Lung (tissue), 12 donors: ENCODE data around the gene SNRPD1. TPM values are rescaled to one million over a fixed set of nuclear protein-coding genes. Genes with fewer than 3 reads are reported as not detected.
"Not testable (repeated sequence)": the region's sequence is repeated elsewhere in the genome, so short reads cannot be mapped to it uniquely, and the experiment has no call there.

ENCODE experiments used
- ATAC-seq: fragments of 200-7000 bp; cut with Tn5 transposase; one replicate; pipeline ENCODE4 v1.9.1; 2020; ENCODE audit warnings: moderate number of reproducible peaks; ENCODE audit not compliant: insufficient read depth, low FRiP score
- DNase-seq, 3 donors: peaks; one replicate each; pipeline ENCODE4 v3.0.0-alpha.2; 2013 to 2017
- H3K27ac ChIP-seq, 2 donors: one replicate each; pipeline ENCODE4 v1.5.1; 2013; ENCODE audit warnings: mild to moderate bottlenecking in 2 of 2, moderate library complexity in 2 of 2, control low read depth in 1 of 2, inconsistent platforms in 1 of 2, low read depth in 1 of 2, low read length in 1 of 2
- H3K27me3 ChIP-seq, 3 donors: one replicate each; pipeline ENCODE4 v1.5.1; 2013; ENCODE audit warnings: low read length in 2 of 3; ENCODE audit not compliant: control insufficient read depth in 3 of 3, insufficient read depth in 3 of 3
- H3K36me3 ChIP-seq, 4 donors: one replicate each; pipeline ENCODE4 v1.5.1; 2013; ENCODE audit warnings: low read length in 4 of 4, mild to moderate bottlenecking in 1 of 4, moderate library complexity in 1 of 4; ENCODE audit not compliant: control insufficient read depth in 4 of 4, insufficient read depth in 4 of 4
- H3K4me1 ChIP-seq, 5 donors: one replicate each; pipeline ENCODE4 v1.5.1; 2013; ENCODE audit warnings: low read length in 5 of 5, mild to moderate bottlenecking in 2 of 5, moderate library complexity in 1 of 5; ENCODE audit not compliant: control insufficient read depth in 5 of 5, insufficient read depth in 5 of 5
- H3K4me3 ChIP-seq: one replicate; pipeline ENCODE4 v1.5.1; 2013; ENCODE audit warnings: mild to moderate bottlenecking, control low read depth, moderate library complexity
- H3K9ac ChIP-seq, 2 donors: one replicate each; pipeline ENCODE4 v1.5.1; 2013; ENCODE audit warnings: low read length in 2 of 2, control low read depth in 1 of 2; ENCODE audit not compliant: insufficient read depth in 1 of 2
- H3K9me3 ChIP-seq, 4 donors: one replicate each; pipeline ENCODE4 v1.5.1; 2013; ENCODE audit warnings: low read length in 3 of 4, mild to moderate bottlenecking in 1 of 4, moderate library complexity in 1 of 4; ENCODE audit not compliant: control insufficient read depth in 4 of 4, insufficient read depth in 3 of 4
- CTCF ChIP-seq: IDR thresholded peaks from 2 replicates; pipeline ENCODE4 v1.5.1; 2012; ENCODE audit warnings: mild to moderate bottlenecking; ENCODE audit errors: control extremely low read depth, extremely low read depth
- WGBS, 2 donors: extraction: QIAGEN DNeasy Blood & Tissue Kit; methylation state at CpG; one replicate each; pipeline ENCODE4 v1.1.7; 2013; 5-methylcytosine and 5-hydroxymethylcytosine counted together
- polyA plus RNA-seq, 2 donors: library from polyadenylated mRNA; stranded (reverse); fragments of 200-250 nt; gene quantifications; one replicate each; pipeline ENCODE4 v1.2.1, GENCODE V29; 2013
- total RNA-seq, 2 donors: library from RNA; depleted of rRNA in 1 of 2; stranded (reverse); fragments of >200 nt in 1 of 2; gene quantifications; one replicate each; pipeline ENCODE4 v1.2.1, GENCODE V29; 2014 to 2021
- donor health status: control.
- donor health status: control.
- donor health status: Bipolar disorder and iron deficiency.
- donor health status: healthy.
- donor health status: DM: yes; HTN: yes; CAD: no.

SNRPD1 gene
- total and polyA plus RNA-seq, 4 donors, result 13.7 to 37.0 (median 21.7) TPM

- Histone ChIP-seq H3K9ac (no peak overlapping the region), H3K27me3 (no peaks in the 10 kb centered on the region), H3K36me3 (peaks cover 0 to 4% (median 3%) of the 10 kb centered on the region in 4 donors), H3K9me3 (no peaks in the 10 kb centered on the region), H3K27ac (no peak overlapping the region), H3K4me3 (no peak overlapping the region), H3K4me1 (no peaks in the 10 kb centered on the region)
- ATAC-seq (no peak), DNase-seq (no peak)
- TF ChIP-seq CTCF, result no peak
- 95 to 97% methylated on average over 13 of the region's 13 CpGs for WGBS, 2 donors
Observed at GRCh38 chr18:21636769-21637168, 24.7 kb downstream of the SNRPD1 start.

- WGBS, 2 donors, result 93 to 98% methylated on average over 3 of the region's 3 CpGs
- no peak overlapping the region for H3K27ac ChIP-seq
- H3K4me1 ChIP-seq, result no peaks in the 10 kb centered on the region
- ATAC-seq (no peak), DNase-seq (no peak)
- no peak for TF ChIP-seq CTCF
- no peaks in the 10 kb centered on the region for H3K9me3 ChIP-seq
- H3K36me3 ChIP-seq, result peaks cover 0 to 4% (median 0%) of the 10 kb centered on the region in 4 donors
- H3K9ac ChIP-seq, result no peak overlapping the region
- no peaks in the 10 kb centered on the region for H3K27me3 ChIP-seq
- H3K4me3 ChIP-seq, result no peak overlapping the region
Observed at GRCh38 chr18:21638822-21639221, 26.7 kb downstream of the SNRPD1 start.

GRCh38 chr18:21640375-21640774 is 28.3 kb downstream of the SNRPD1 start:
- not testable (repeated sequence) for H3K36me3 ChIP-seq, H3K27ac ChIP-seq, H3K9ac ChIP-seq, H3K4me1 ChIP-seq, H3K9me3 ChIP-seq, H3K4me3 ChIP-seq, H3K27me3 ChIP-seq, ATAC-seq, DNase-seq
- WGBS, 2 donors, result 97 to 99% methylated on average over 5 of the region's 5 CpGs

- no peak for TF ChIP-seq CTCF
- peaks cover 0 to 4% (median 2%) of the 10 kb centered on the region in 4 donors for H3K36me3 ChIP-seq
- H3K4me3 ChIP-seq, result no peak overlapping the region
- H3K27ac ChIP-seq, result no peak overlapping the region
- DNase-seq (no peak), ATAC-seq (no peak)
- no peaks in the 10 kb centered on the region for H3K27me3 ChIP-seq
- H3K9me3 ChIP-seq, result no peaks in the 10 kb centered on the region
- no peaks in the 10 kb centered on the region for H3K4me1 ChIP-seq
- H3K9ac ChIP-seq, result no peak overlapping the region
- WGBS, 2 donors, result 70 to 80% methylated on average over 1 of the region's 1 CpG
Observed at GRCh38 chr18:21650311-21650710, 38.2 kb downstream of the SNRPD1 start.
